ENCODE data around the gene CYP24A1. TPM values are rescaled to one million over a fixed set of nuclear protein-coding genes. Genes with fewer than 3 reads are reported as not detected.

The CYP24A1 gene
- total and polyA plus RNA-seq, 2 of the 13 experiments (the other 11 are each of a cell fraction or from before 2014, with no cell fraction given): 9.4 to 32.7 TPM

DNA sequence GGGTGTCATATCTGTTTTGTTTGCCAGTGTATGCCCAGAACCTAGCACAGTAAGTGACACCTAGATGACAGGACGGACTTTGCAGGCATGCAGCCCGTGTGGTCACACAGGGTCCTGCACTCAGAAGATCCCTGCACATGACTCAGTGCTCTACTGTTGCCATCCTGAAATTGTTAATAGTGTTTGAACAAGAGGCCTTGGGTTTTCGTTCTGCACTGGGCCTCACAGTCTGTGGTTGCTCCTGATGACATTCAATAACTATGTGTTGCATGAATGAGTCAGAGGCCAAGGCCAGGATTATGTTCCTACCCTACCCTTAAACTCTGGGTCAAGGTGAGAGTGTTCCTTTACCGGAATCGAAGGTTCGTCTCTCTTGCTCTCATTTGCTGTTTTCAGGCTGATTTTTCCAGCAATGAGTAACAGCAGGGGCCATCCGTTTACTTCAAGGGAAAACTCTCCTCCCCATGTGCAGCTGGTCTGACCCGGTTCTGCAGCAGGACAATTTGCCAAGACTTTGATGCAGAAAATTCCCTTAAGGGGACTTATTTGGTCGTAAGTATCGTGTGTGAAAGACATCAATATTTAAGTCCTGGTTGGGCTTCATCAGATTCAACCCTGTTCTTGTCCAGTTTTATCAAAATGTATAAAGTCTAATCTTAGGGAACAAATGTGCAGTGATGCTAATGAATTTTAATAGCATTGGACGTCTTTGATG is 21.1 kb upstream of the CYP24A1 start (continued):
- TF ChIP-seq, protein P1, sequence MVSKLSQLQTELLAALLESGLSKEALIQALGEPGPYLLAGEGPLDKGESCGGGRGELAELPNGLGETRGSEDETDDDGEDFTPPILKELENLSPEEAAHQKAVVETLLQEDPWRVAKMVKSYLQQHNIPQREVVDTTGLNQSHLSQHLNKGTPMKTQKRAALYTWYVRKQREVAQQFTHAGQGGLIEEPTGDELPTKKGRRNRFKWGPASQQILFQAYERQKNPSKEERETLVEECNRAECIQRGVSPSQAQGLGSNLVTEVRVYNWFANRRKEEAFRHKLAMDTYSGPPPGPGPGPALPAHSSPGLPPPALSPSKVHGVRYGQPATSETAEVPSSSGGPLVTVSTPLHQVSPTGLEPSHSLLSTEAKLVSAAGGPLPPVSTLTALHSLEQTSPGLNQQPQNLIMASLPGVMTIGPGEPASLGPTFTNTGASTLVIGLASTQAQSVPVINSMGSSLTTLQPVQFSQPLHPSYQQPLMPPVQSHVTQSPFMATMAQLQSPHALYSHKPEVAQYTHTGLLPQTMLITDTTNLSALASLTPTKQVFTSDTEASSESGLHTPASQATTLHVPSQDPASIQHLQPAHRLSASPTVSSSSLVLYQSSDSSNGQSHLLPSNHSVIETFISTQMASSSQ (IDR thresholded peaks at IDR 0.05; ENCODE audit: low read depth): peak; percentile 88
- TF ChIP-seq, protein P1 (CRISPR knock-in tag; IDR thresholded peaks at IDR 0.05; ENCODE audit: borderline replicate concordance): peak; percentile 98
- TF ChIP-seq NFIC (IDR thresholded peaks at IDR 0.05; ENCODE audit: low read length) (peak; percentile 91), ZNF484 (CRISPR knock-in tag; IDR thresholded peaks at IDR 0.05; ENCODE audit: borderline replicate concordance, low read depth) (no peak), MTA1 (CRISPR knock-in tag; IDR thresholded peaks at IDR 0.05; ENCODE audit: borderline replicate concordance) (peak; percentile 72; the same call in 1 of the 2 replicates), FLYWCH1 (CRISPR knock-in tag; IDR thresholded peaks at IDR 0.05) (no peak), TCF7 (IDR thresholded peaks at IDR 0.05; ENCODE audit: low read depth) (peak; percentile 84), REXO4 (CRISPR knock-in tag; IDR thresholded peaks at IDR 0.05; ENCODE audit: borderline replicate concordance) (no peak), TBX2 (CRISPR knock-in tag; IDR thresholded peaks at IDR 0.05; ENCODE audit: borderline replicate concordance) (peak; percentile 98), NFYC (CRISPR knock-in tag; IDR thresholded peaks at IDR 0.05) (no peak), SP2 (CRISPR knock-in tag; IDR thresholded peaks at IDR 0.05) (no peak)
- TF ChIP-seq, protein P2, sequence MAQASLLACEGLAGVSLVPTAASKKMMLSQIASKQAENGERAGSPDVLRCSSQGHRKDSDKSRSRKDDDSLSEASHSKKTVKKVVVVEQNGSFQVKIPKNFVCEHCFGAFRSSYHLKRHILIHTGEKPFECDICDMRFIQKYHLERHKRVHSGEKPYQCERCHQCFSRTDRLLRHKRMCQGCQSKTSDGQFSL (CRISPR knock-in tag; IDR thresholded peaks at IDR 0.05): no peak
- TF ChIP-seq, protein P3, sequence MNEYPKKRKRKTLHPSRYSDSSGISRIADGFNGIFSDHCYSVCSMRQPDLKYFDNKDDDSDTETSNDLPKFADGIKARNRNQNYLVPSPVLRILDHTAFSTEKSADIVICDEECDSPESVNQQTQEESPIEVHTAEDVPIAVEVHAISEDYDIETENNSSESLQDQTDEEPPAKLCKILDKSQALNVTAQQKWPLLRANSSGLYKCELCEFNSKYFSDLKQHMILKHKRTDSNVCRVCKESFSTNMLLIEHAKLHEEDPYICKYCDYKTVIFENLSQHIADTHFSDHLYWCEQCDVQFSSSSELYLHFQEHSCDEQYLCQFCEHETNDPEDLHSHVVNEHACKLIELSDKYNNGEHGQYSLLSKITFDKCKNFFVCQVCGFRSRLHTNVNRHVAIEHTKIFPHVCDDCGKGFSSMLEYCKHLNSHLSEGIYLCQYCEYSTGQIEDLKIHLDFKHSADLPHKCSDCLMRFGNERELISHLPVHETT (CRISPR knock-in tag; conservative IDR thresholded peaks at IDR 0.05): peak; percentile 82; the same call in 1 of the 2 replicates
- TF ChIP-seq, protein P4, sequence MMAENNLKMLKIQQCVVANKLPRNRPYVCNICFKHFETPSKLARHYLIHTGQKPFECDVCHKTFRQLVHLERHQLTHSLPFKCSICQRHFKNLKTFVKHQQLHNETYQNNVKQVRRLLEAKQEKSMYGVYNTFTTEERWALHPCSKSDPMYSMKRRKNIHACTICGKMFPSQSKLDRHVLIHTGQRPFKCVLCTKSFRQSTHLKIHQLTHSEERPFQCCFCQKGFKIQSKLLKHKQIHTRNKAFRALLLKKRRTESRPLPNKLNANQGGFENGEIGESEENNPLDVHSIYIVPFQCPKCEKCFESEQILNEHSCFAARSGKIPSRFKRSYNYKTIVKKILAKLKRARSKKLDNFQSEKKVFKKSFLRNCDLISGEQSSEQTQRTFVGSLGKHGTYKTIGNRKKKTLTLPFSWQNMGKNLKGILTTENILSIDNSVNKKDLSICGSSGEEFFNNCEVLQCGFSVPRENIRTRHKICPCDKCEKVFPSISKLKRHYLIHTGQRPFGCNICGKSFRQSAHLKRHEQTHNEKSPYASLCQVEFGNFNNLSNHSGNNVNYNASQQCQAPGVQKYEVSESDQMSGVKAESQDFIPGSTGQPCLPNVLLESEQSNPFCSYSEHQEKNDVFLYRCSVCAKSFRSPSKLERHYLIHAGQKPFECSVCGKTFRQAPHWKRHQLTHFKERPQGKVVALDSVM (CRISPR knock-in tag; IDR thresholded peaks at IDR 0.05): peak; percentile 51; the same call in 1 of the 2 replicates
- TF ChIP-seq, protein P5, sequence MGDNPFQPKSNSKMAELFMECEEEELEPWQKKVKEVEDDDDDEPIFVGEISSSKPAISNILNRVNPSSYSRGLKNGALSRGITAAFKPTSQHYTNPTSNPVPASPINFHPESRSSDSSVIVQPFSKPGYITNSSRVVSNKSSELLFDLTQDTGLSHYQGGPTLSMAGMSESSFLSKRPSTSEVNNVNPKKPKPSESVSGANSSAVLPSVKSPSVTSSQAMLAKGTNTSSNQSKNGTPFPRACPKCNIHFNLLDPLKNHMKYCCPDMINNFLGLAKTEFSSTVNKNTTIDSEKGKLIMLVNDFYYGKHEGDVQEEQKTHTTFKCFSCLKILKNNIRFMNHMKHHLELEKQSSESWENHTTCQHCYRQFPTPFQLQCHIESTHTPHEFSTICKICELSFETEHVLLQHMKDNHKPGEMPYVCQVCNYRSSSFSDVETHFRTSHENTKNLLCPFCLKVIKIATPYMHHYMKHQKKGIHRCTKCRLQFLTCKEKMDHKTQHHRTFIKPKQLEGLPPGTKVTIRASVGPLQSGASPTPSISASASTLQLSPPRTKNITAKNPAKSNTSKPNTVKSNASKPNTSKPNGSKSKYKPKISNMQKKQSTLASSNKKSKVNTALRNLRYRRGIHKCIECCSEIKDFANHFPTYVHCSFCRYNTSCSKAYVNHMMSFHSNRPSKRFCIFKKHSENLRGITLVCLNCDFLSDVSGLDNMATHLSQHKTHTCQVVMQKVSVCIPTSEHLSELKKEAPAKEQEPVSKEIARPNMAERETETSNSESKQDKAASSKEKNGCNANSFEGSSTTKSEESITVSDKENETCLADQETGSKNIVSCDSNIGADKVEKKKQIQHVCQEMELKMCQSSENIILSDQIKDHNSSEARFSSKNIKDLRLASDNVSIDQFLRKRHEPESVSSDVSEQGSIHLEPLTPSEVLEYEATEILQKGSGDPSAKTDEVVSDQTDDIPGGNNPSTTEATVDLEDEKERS (CRISPR knock-in tag; IDR thresholded peaks at IDR 0.05): peak; percentile 96
- TF ChIP-seq, protein P6, sequence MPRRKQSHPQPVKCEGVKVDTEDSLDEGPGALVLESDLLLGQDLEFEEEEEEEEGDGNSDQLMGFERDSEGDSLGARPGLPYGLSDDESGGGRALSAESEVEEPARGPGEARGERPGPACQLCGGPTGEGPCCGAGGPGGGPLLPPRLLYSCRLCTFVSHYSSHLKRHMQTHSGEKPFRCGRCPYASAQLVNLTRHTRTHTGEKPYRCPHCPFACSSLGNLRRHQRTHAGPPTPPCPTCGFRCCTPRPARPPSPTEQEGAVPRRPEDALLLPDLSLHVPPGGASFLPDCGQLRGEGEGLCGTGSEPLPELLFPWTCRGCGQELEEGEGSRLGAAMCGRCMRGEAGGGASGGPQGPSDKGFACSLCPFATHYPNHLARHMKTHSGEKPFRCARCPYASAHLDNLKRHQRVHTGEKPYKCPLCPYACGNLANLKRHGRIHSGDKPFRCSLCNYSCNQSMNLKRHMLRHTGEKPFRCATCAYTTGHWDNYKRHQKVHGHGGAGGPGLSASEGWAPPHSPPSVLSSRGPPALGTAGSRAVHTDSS (CRISPR knock-in tag; conservative IDR thresholded peaks at IDR 0.05): no peak
